HG03439 (cell line): ENCODE measurements around the gene PBX3.

ENCODE experiments used
- ATAC-seq: cut with Tn5 transposase; IDR thresholded peaks from one replicate; pipeline ENCODE4 v1.9.1; 2021; ENCODE audit warnings: mild to moderate bottlenecking, moderate library complexity; ENCODE audit not compliant: unreplicated experiment

PBX3 gene

GRCh38 chr9:125990186-125990792 is 243.1 kb downstream of the PBX3 start:
- no peak for ATAC-seq

- no peak for ATAC-seq
These were observed 243.6 kb downstream of the PBX3 start for GRCh38 chr9:125990793-125991220.

GRCh38 chr9:125991886-125992529 is 244.8 kb downstream of the PBX3 start:
- ATAC-seq: no peak

- no peak for ATAC-seq
These were observed 245.4 kb downstream of the PBX3 start for GRCh38 chr9:125992557-125992956.

- no peak for ATAC-seq
These were observed 246.3 kb downstream of the PBX3 start for GRCh38 chr9:125993466-125993865.

GRCh38 chr9:125994066-125994943 is 247.1 kb downstream of the PBX3 start:
- no peak for ATAC-seq

- ATAC-seq: no peak
These were observed 247.8 kb downstream of the PBX3 start for GRCh38 chr9:125995006-125995405.

- no peak for ATAC-seq
These were observed 248.5 kb downstream of the PBX3 start for GRCh38 chr9:125995706-125996105.

GRCh38 chr9:125996791-125997190 is 249.6 kb downstream of the PBX3 start:
- no peak for ATAC-seq

- ATAC-seq: no peak
These were observed 250.1 kb downstream of the PBX3 start for GRCh38 chr9:125997196-125997823.

- no peak for ATAC-seq
These were observed 251.8 kb downstream of the PBX3 start for GRCh38 chr9:125998837-125999503.

- ATAC-seq: no peak
These were observed 252.3 kb downstream of the PBX3 start for GRCh38 chr9:125999504-125999881.

- ATAC-seq: no peak
These were observed 253.1 kb downstream of the PBX3 start for GRCh38 chr9:126000256-126000655.

GRCh38 chr9:126000731-126001580 is 253.8 kb downstream of the PBX3 start:
- no peak for ATAC-seq

GRCh38 chr9:126001581-126002225 is 254.5 kb downstream of the PBX3 start:
- no peak for ATAC-seq

GRCh38 chr9:126002476-126003350 is 255.5 kb downstream of the PBX3 start:
- ATAC-seq: no peak

- ATAC-seq: no peak
These were observed 261.9 kb downstream of the PBX3 start for GRCh38 chr9:126009047-126009446.

GRCh38 chr9:126014726-126015125 is 267.6 kb downstream of the PBX3 start:
- no peak for ATAC-seq
